Measurements from ENCODE around the gene VTA1.

- TF ChIP-seq CTCF (IDR thresholded peaks at IDR 0.05 in 8 of 11, conservative IDR thresholded peaks at IDR 0.05 in 3 of 11), result no peak
- no peak for TF ChIP-seq POLR2A (IDR thresholded peaks at IDR 0.05)
These were observed 8.2 kb upstream of the VTA1 start for GRCh38 chr6:142138876-142139275.
